Esophagus (tissue), 2 donors: ENCODE results near the gene SLC38A8. TPM values are rescaled to one million over a fixed set of nuclear protein-coding genes. Genes with fewer than 3 reads are reported as not detected.

Experiments
- H3K27ac ChIP-seq, 2 donors: one replicate each; pipeline ENCODE4 v1.5.1; 2013; ENCODE audit warnings: low read depth in 2 of 2, mild to moderate bottlenecking in 2 of 2, inconsistent platforms in 1 of 2, low read length in 1 of 2, moderate library complexity in 1 of 2
- H3K27me3 ChIP-seq, 2 donors: one replicate each; pipeline ENCODE4 v1.6.1; 2013; ENCODE audit warnings: low read length in 2 of 2, control low read depth in 1 of 2, mild to moderate bottlenecking in 1 of 2; ENCODE audit not compliant: insufficient read depth in 2 of 2, control insufficient read depth in 1 of 2
- H3K36me3 ChIP-seq, 2 donors: one replicate each; pipeline ENCODE4 v1.6.1; 2013; ENCODE audit warnings: low read length in 1 of 2; ENCODE audit not compliant: control insufficient read depth in 2 of 2, insufficient read depth in 2 of 2
- H3K4me1 ChIP-seq, 2 donors: one replicate each; pipeline ENCODE4 v1.6.1; 2013; ENCODE audit warnings: low read length in 1 of 2; ENCODE audit not compliant: control insufficient read depth in 2 of 2, insufficient read depth in 2 of 2
- H3K4me3 ChIP-seq, 2 donors: one replicate each; pipeline ENCODE4 v1.5.1; 2013; ENCODE audit warnings: low read length in 2 of 2, mild to moderate bottlenecking in 2 of 2, low read depth in 1 of 2, moderate library complexity in 1 of 2
- H3K9me3 ChIP-seq, 2 donors: one replicate each; pipeline ENCODE4 v1.6.1; 2013; ENCODE audit warnings: mild to moderate bottlenecking in 2 of 2, low read depth in 1 of 2, low read length in 1 of 2, moderate library complexity in 1 of 2; ENCODE audit not compliant: control insufficient read depth in 2 of 2, insufficient read depth in 1 of 2
- WGBS, 2 donors: extraction: QIAGEN DNeasy Blood & Tissue Kit; methylation state at CpG; one replicate each; pipeline ENCODE4 v1.1.7; 2013; 5-methylcytosine and 5-hydroxymethylcytosine counted together
- polyA plus RNA-seq, 2 donors: library from polyadenylated mRNA; stranded (reverse); fragments of 200-250 nt; gene quantifications; one replicate each; pipeline ENCODE4 v1.2.3, GENCODE V29; 2013
- donor health status: healthy with polysubstance abuse.
- donor health status: Bipolar disorder and iron deficiency.

SLC38A8 gene
- polyA plus RNA-seq, 2 donors = 0.06 TPM; not detected in 1

- WGBS, 2 donors = 96 to 97% methylated on average over 16 of the region's 16 CpGs
- peaks cover 28 to 52% of the 10 kb centered on the region in 2 donors for H3K36me3 ChIP-seq
Measured at GRCh38 chr16:84054271-84054670, 11.7 kb upstream of the SLC38A8 start.

GRCh38 chr16:84053237-84053636 lies 10.6 kb upstream of the SLC38A8 start:
- H3K27ac ChIP-seq = no peak overlapping the region
- H3K36me3 ChIP-seq = peaks cover 24 to 50% of the 10 kb centered on the region in 2 donors
- no peak overlapping the region for H3K4me3 ChIP-seq
- 85 to 92% methylated on average over 13 of the region's 13 CpGs for WGBS, 2 donors
- H3K27me3 ChIP-seq = no peaks in the 10 kb centered on the region
- no peaks in the 10 kb centered on the region for H3K9me3 ChIP-seq
- no peaks in the 10 kb centered on the region for H3K4me1 ChIP-seq

More at GRCh38 chr16:84054271-84054670, 11.7 kb upstream of the SLC38A8 start:
- Histone ChIP-seq H3K27ac (no peak overlapping the region), H3K4me1 (no peaks in the 10 kb centered on the region), H3K4me3 (no peak overlapping the region), H3K27me3 (no peaks in the 10 kb centered on the region), H3K9me3 (no peaks in the 10 kb centered on the region)

GRCh38 chr16:84052071-84052622 lies 9.6 kb upstream of the SLC38A8 start:
- Histone ChIP-seq H3K36me3 (peaks cover 16 to 44% of the 10 kb centered on the region in 2 donors), H3K4me1 (no peaks in the 10 kb centered on the region)

GRCh38 chr16:84050316-84050715 lies 7.7 kb upstream of the SLC38A8 start:
- H3K9me3 ChIP-seq = no peaks in the 10 kb centered on the region
- peaks cover 14 to 35% of the 10 kb centered on the region in 2 donors for H3K36me3 ChIP-seq
- no peak overlapping the region for H3K4me3 ChIP-seq
- H3K27me3 ChIP-seq = no peaks in the 10 kb centered on the region
- 88 to 89% methylated on average over 9 of the region's 9 CpGs for WGBS, 2 donors
- H3K4me1 ChIP-seq = no peaks in the 10 kb centered on the region
- no peak overlapping the region for H3K27ac ChIP-seq

More at GRCh38 chr16:84052071-84052622, 9.6 kb upstream of the SLC38A8 start:
- Histone ChIP-seq H3K27me3 (no peaks in the 10 kb centered on the region), H3K9me3 (no peaks in the 10 kb centered on the region), H3K4me3 (no peak overlapping the region), H3K27ac (no peak overlapping the region)
- 91% methylated on average over 26 to 27 of the region's 27 CpGs for WGBS, 2 donors

GRCh38 chr16:84049403-84050060 lies 6.9 kb upstream of the SLC38A8 start:
- Histone ChIP-seq H3K27me3 (no peaks in the 10 kb centered on the region), H3K36me3 (peaks cover 10 to 28% of the 10 kb centered on the region in 2 donors), H3K4me3 (no peak overlapping the region), H3K27ac (no peak overlapping the region), H3K4me1 (no peaks in the 10 kb centered on the region), H3K9me3 (no peaks in the 10 kb centered on the region)
- WGBS, 2 donors = 85 to 86% methylated on average over 13 of the region's 13 CpGs

- WGBS, 2 donors = 87 to 91% methylated on average over 11 to 13 of the region's 13 CpGs
- Histone ChIP-seq H3K27ac (no peak overlapping the region), H3K4me3 (no peak overlapping the region), H3K27me3 (no peaks in the 10 kb centered on the region), H3K36me3 (peaks cover 4 to 22% of the 10 kb centered on the region in 2 donors), H3K9me3 (no peaks in the 10 kb centered on the region), H3K4me1 (no peaks in the 10 kb centered on the region)
Measured at GRCh38 chr16:84048871-84049270, 6.3 kb upstream of the SLC38A8 start.

GRCh38 chr16:84048270-84048669 lies 5.7 kb upstream of the SLC38A8 start:
- WGBS, 2 donors = 67 to 70% methylated on average over 7 of the region's 7 CpGs
- Histone ChIP-seq H3K9me3 (no peaks in the 10 kb centered on the region), H3K27ac (no peak overlapping the region), H3K4me1 (no peaks in the 10 kb centered on the region), H3K4me3 (no peak overlapping the region), H3K27me3 (no peaks in the 10 kb centered on the region), H3K36me3 (peaks cover 2 to 20% of the 10 kb centered on the region in 2 donors)

GRCh38 chr16:84047626-84048025 lies 5.0 kb upstream of the SLC38A8 start:
- Histone ChIP-seq H3K4me3 (no peak overlapping the region), H3K27ac (no peak overlapping the region), H3K4me1 (no peaks in the 10 kb centered on the region), H3K27me3 (no peaks in the 10 kb centered on the region), H3K9me3 (no peaks in the 10 kb centered on the region), H3K36me3 (peaks cover 0 to 18% of the 10 kb centered on the region in 2 donors)
- 86 to 90% methylated on average over 6 of the region's 6 CpGs for WGBS, 2 donors

GRCh38 chr16:84047206-84047605 lies 4.6 kb upstream of the SLC38A8 start:
- whole genome bisulfite sequencing, 2 donors = 87% methylated on average over 6 of the region's 6 CpGs

More at GRCh38 chr16:84047206-84047605, 4.6 kb upstream of the SLC38A8 start:
- Histone ChIP-seq H3K9me3 (no peaks in the 10 kb centered on the region), H3K27ac (no peak overlapping the region), H3K4me1 (no peaks in the 10 kb centered on the region), H3K27me3 (no peaks in the 10 kb centered on the region), H3K4me3 (no peak overlapping the region), H3K36me3 (peaks cover 0 to 15% of the 10 kb centered on the region in 2 donors)
